ENCODE measurements around the gene ZNF556. TPM values are rescaled to one million over a fixed set of nuclear protein-coding genes. Genes with fewer than 3 reads are reported as not detected.

ZNF556 gene
- total and polyA plus RNA-seq, 2 experiments from 2014 or later = not detected

- TF ChIP-seq EZH2phosphoT487 (IDR thresholded peaks at IDR 0.05; ENCODE audit: insufficient read depth, low read depth) (no peak), EZH2 (IDR thresholded peaks at IDR 0.05; ENCODE audit: insufficient read depth, poor library complexity, severe bottlenecking) (no peak)
- Histone ChIP-seq H3K27me3 (replicated peaks; ENCODE audit: insufficient read depth) (no peaks in the 10 kb centered on the region), H3K9me2 (ENCODE audit: insufficient read depth) (no peaks in the 10 kb centered on the region), H3K9me3 (ENCODE audit: low read depth) (no peaks in the 10 kb centered on the region), H3K36me3 (ENCODE audit: low read depth) (peaks cover 3% of the 10 kb centered on the region; the same call in 1 of the 2 replicates), H4K20me1 (ENCODE audit: insufficient read depth) (no peaks in the 10 kb centered on the region), H3K4me1 (ENCODE audit: insufficient read depth) (no peaks in the 10 kb centered on the region), H2AFZ (no peak overlapping the region), H3K4me2 (ENCODE audit: unreplicated experiment) (no peak overlapping the region), H3K4me3 (no peak overlapping the region), H3K9ac (no peak overlapping the region), H3F3A (ENCODE audit: insufficient read depth) (no peaks in the 10 kb centered on the region), H3K79me2 (ENCODE audit: insufficient read depth) (no peaks in the 10 kb centered on the region), H3K27ac (no peak overlapping the region)
- DNase-seq = no peak
- WGBS, 2 experiments (ENCODE audit: low coverage in 1 of 2, low lambda C conversion rate in 2 of 2, missing lambda C conversion rate in 2 of 2) = 66 to 80% methylated on average over 9 of the region's 9 CpGs
- in situ Hi-C loops (cut with MboI) = no loop called here
Observed at GRCh38 chr19:2823646-2824045, 43.5 kb upstream of the ZNF556 start.

- no peaks in the 10 kb centered on the region for H3F3A ChIP-seq (ENCODE audit: insufficient read depth)
- TF ChIP-seq EZH2phosphoT487 (IDR thresholded peaks at IDR 0.05; ENCODE audit: insufficient read depth, low read depth) (no peak), EZH2 (IDR thresholded peaks at IDR 0.05; ENCODE audit: insufficient read depth, poor library complexity, severe bottlenecking) (no peak)
- no peak for DNase-seq
- 64 to 97% methylated on average over 6 of the region's 8 CpGs for WGBS, 2 experiments (ENCODE audit: low coverage in 1 of 2, low lambda C conversion rate in 2 of 2, missing lambda C conversion rate in 2 of 2)
- no peak overlapping the region for H3K4me2 ChIP-seq (ENCODE audit: unreplicated experiment)
- no peak overlapping the region for H3K4me3 ChIP-seq
- no peaks in the 10 kb centered on the region for H3K9me2 ChIP-seq (ENCODE audit: insufficient read depth)
- no peaks in the 10 kb centered on the region for H3K27me3 ChIP-seq (replicated peaks; ENCODE audit: insufficient read depth)
- H2AFZ ChIP-seq = no peak overlapping the region
- no peak overlapping the region for H3K9ac ChIP-seq
- H3K36me3 ChIP-seq (ENCODE audit: low read depth) = peaks cover 7% of the 10 kb centered on the region; the same call in 1 of the 2 replicates
- in situ Hi-C loops (cut with MboI) = no loop called here
- no peaks in the 10 kb centered on the region for H3K79me2 ChIP-seq (ENCODE audit: insufficient read depth)
- no peaks in the 10 kb centered on the region for H3K4me1 ChIP-seq (ENCODE audit: insufficient read depth)
- no peak overlapping the region for H3K27ac ChIP-seq
- no peaks in the 10 kb centered on the region for H3K9me3 ChIP-seq (ENCODE audit: low read depth)
- H4K20me1 ChIP-seq (ENCODE audit: insufficient read depth) = no peaks in the 10 kb centered on the region
Observed at GRCh38 chr19:2824129-2824528, 43.0 kb upstream of the ZNF556 start.

DNA sequence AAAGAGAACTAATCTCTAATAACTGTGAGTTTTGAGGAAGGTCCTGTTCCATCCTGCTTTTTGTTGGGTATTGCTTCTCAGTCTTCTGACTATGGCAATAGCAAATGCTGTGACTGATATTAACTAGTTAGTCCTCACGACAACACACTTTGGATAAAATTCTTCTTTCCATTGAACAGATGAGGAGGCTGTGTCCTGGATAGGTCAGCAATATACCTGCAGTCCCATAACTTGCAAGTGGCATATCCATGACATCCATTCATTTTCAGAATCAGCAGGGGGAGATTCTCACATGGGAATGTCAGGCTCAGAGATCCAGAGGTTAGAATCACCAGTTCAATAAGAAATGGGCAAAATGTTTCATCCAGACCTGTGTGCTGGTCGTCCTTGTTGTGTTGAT is 40.1 kb upstream of the ZNF556 start:
- no peak for DNase-seq
- Histone ChIP-seq H3K27me3 (replicated peaks; ENCODE audit: insufficient read depth) (no peaks in the 10 kb centered on the region), H3K9me2 (ENCODE audit: insufficient read depth) (no peaks in the 10 kb centered on the region), H3K4me1 (ENCODE audit: insufficient read depth) (no peaks in the 10 kb centered on the region), H3F3A (ENCODE audit: insufficient read depth) (no peaks in the 10 kb centered on the region), H2AFZ (no peak overlapping the region), H3K9me3 (ENCODE audit: low read depth) (no peaks in the 10 kb centered on the region), H3K4me3 (no peak overlapping the region), H3K9ac (no peak overlapping the region), H3K27ac (no peak overlapping the region), H3K79me2 (ENCODE audit: insufficient read depth) (no peaks in the 10 kb centered on the region), H3K4me2 (ENCODE audit: unreplicated experiment) (no peak overlapping the region), H4K20me1 (ENCODE audit: insufficient read depth) (no peaks in the 10 kb centered on the region), H3K36me3 (ENCODE audit: low read depth) (peaks cover 8% of the 10 kb centered on the region; the same call in 1 of the 2 replicates)
- in situ Hi-C loops (cut with MboI) = no loop called here
- TF ChIP-seq EZH2phosphoT487 (IDR thresholded peaks at IDR 0.05; ENCODE audit: insufficient read depth, low read depth) = no peak
- TF ChIP-seq EZH2 (IDR thresholded peaks at IDR 0.05; ENCODE audit: insufficient read depth, poor library complexity, severe bottlenecking) = no peak
- WGBS, 2 experiments (ENCODE audit: low coverage in 1 of 2, low lambda C conversion rate in 2 of 2, missing lambda C conversion rate in 2 of 2) = 80% methylated on average over 2 of the region's 2 CpGs

- in situ Hi-C loops (cut with MboI) = no loop called here
- Histone ChIP-seq H3F3A (ENCODE audit: insufficient read depth) (no peaks in the 10 kb centered on the region), H3K27me3 (replicated peaks; ENCODE audit: insufficient read depth) (no peaks in the 10 kb centered on the region), H3K9ac (no peak overlapping the region), H3K36me3 (ENCODE audit: low read depth) (peaks cover 17% of the 10 kb centered on the region; the same call in 1 of the 2 replicates), H3K9me3 (ENCODE audit: low read depth) (no peaks in the 10 kb centered on the region), H3K4me3 (no peak overlapping the region), H4K20me1 (ENCODE audit: insufficient read depth) (no peaks in the 10 kb centered on the region), H2AFZ (no peak overlapping the region), H3K4me2 (ENCODE audit: unreplicated experiment) (no peak overlapping the region), H3K27ac (no peak overlapping the region), H3K9me2 (ENCODE audit: insufficient read depth) (no peaks in the 10 kb centered on the region), H3K79me2 (ENCODE audit: insufficient read depth) (no peaks in the 10 kb centered on the region), H3K4me1 (ENCODE audit: insufficient read depth) (no peaks in the 10 kb centered on the region)
- 90 to 92% methylated on average over 13 of the region's 13 CpGs for WGBS, 2 experiments (ENCODE audit: low coverage in 1 of 2, low lambda C conversion rate in 2 of 2, missing lambda C conversion rate in 2 of 2)
- no peak for DNase-seq
- TF ChIP-seq EZH2phosphoT487 (IDR thresholded peaks at IDR 0.05; ENCODE audit: insufficient read depth, low read depth) (no peak), EZH2 (IDR thresholded peaks at IDR 0.05; ENCODE audit: insufficient read depth, poor library complexity, severe bottlenecking) (no peak)
Observed at GRCh38 chr19:2827840-2828489, 39.2 kb upstream of the ZNF556 start.

All from GM23248 (cell line).